Lower leg skin (tissue), 3 donors: ENCODE measurements around the gene HSP90B1.

Experiments used
- POLR2A ChIP-seq, 2 donors: fragments of 450-650 bp; IDR thresholded peaks; one replicate each; pipeline ENCODE4 v1.6.1; 2016 to 2017; ENCODE audit warnings: antibody characterized with exemption in 2 of 2, mild to moderate bottlenecking in 1 of 2, moderate library complexity in 1 of 2
- TF ChIP-seq, protein P1 (sequence below), 3 donors: fragments of 450-650 bp; IDR thresholded peaks; one replicate each; pipeline ENCODE4 v1.5.1; 2016; ENCODE audit warnings: antibody characterized with exemption in 3 of 3, mild to moderate bottlenecking in 3 of 3, moderate library complexity in 2 of 3

DNA sequence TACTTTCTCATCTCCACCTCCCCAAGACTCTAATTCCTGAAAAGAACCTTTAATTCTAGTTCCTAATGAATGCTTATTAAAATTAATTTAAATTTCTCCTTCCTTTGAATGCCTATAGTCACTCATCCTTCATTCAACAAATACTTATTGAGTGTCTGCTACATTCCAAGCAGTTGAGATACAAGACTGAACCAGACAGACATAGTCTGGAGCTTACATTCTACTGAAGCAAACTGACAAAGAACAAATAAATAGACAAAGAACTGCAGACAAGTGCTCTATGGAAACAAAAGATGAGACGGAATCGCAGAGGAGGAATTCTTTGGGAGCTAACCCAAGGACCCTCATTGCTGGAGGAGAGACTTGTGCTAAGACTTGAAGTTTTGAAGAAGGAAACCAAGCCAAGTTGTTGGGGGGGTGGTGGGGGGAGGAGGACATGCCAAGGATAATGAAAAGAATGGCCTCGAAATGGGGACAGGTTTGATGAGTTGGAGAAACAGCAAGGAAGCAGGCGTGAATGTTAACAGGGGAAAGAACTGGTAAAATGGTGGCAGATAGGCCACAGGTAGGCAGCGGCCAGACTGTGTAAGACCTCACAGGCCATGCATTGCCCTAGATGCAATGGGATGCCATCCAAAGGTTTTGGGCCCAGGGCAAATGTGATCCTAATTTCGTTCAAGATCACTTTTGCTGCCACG, 25.8 kb downstream of the HSP90B1 start:
- TF ChIP-seq, protein P1, sequence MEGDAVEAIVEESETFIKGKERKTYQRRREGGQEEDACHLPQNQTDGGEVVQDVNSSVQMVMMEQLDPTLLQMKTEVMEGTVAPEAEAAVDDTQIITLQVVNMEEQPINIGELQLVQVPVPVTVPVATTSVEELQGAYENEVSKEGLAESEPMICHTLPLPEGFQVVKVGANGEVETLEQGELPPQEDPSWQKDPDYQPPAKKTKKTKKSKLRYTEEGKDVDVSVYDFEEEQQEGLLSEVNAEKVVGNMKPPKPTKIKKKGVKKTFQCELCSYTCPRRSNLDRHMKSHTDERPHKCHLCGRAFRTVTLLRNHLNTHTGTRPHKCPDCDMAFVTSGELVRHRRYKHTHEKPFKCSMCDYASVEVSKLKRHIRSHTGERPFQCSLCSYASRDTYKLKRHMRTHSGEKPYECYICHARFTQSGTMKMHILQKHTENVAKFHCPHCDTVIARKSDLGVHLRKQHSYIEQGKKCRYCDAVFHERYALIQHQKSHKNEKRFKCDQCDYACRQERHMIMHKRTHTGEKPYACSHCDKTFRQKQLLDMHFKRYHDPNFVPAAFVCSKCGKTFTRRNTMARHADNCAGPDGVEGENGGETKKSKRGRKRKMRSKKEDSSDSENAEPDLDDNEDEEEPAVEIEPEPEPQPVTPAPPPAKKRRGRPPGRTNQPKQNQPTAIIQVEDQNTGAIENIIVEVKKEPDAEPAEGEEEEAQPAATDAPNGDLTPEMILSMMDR (IDR thresholded peaks at IDR 0.05), result no peak
- TF ChIP-seq POLR2A (IDR thresholded peaks at IDR 0.05), result no peak
